ENCODE results near the gene ACTL7A.
"Not testable (repeated sequence)": the region's sequence is repeated elsewhere in the genome, so short reads cannot be mapped to it uniquely, and the experiment has no call there.

The ACTL7A gene, protein sequence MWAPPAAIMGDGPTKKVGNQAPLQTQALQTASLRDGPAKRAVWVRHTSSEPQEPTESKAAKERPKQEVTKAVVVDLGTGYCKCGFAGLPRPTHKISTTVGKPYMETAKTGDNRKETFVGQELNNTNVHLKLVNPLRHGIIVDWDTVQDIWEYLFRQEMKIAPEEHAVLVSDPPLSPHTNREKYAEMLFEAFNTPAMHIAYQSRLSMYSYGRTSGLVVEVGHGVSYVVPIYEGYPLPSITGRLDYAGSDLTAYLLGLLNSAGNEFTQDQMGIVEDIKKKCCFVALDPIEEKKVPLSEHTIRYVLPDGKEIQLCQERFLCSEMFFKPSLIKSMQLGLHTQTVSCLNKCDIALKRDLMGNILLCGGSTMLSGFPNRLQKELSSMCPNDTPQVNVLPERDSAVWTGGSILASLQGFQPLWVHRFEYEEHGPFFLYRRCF
- total RNA-seq = 0 reads per million in 2 donors

GRCh38 chr9:108861997-108862396 lies at the start of gene ACTL7A:
Gene ACTL7A, plus strand, starts transcription at chr9:108862266. Its CDS starts 57 bp downstream, at chr9:108862323.
- no peak for DNase-seq

GRCh38 chr9:108812396-108813025 lies 49.6 kb upstream of the ACTL7A start:
- no peak for DNase-seq

GRCh38 chr9:108813951-108814601 lies 48.0 kb upstream of the ACTL7A start:
- no peak for DNase-seq

GRCh38 chr9:108815156-108815555 lies 46.9 kb upstream of the ACTL7A start:
- DNase-seq = no peak

GRCh38 chr9:108816037-108816436 lies 46.0 kb upstream of the ACTL7A start:
- no peak for DNase-seq

- no peak for DNase-seq
Observed at GRCh38 chr9:108823829-108824228, 38.2 kb upstream of the ACTL7A start.

DNA sequence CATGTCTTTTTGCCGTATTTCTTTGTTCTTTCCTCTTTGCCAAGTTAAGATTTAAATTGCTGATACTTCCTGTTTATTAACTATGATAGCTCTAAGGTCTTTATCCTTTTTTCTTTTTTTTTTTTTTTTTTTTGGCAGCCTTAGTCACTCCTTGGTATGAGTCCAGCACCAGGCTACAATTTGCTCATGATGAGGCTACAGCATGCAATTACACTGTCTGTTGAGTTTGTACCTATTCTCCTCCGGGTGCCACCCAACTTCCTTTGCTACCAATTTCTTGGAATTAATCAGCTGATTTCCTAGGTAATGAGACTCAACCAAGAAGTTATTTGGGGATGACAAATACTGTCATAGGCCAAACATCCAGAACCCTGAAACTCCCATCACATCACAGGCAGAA lies 31.8 kb upstream of the ACTL7A start:
- DNase-seq = no peak

DNA sequence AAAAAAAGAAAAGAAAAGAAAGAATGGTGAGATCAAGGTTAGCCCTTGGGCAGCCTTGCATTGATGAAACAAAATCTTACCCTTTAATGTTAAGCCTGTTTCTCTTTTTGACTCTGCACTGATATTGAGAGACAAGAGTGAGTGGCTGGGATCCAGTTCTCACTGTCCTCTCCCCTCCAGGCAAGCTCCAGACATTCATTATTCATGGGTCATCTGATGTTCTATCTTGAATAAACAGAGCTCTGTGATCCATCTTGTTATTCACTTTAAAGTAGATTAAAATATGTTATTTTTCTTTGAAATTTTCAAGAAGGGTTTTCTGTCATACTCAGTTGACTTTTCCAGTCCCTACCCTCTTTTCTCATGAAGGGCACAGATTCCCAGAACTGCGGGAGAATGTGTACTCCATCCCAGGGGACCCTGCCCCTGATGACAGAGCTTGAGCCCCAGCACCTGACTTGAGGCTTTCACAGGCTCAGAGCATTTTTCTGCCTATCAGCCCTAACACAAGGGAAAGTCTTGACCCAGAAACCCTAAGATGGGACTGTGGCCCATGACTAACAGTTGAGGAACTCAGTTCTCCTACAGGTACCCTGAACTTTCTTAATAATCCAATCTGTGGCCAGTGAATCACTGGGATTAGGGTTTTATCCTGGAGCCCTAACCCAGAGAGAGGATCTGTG lies 30.4 kb upstream of the ACTL7A start:
- no peak for DNase-seq

GRCh38 chr9:108832179-108832500 lies 29.9 kb upstream of the ACTL7A start:
- DNase-seq = no peak

GRCh38 chr9:108834959-108835665 lies 27.0 kb upstream of the ACTL7A start:
- DNase-seq = no peak

DNA sequence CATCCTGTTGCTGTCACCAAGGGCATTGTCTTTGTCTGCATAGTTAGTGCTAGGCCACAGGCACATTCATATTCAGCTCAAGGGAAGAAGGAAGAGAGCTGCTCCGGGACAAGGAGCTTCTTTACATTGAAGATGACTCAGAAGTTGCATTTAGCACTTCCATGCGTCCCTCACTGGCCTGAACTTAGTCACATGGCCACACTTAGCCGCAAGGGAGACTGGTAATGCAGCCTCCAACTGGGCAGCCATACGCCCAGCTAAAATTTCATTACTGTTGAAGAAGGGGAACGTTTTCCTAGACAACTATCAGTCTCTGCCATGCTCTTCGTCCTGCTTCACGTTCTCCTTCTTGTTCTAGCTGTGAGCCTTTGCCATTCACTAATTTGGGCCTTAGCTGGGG lies 26.2 kb upstream of the ACTL7A start:
- DNase-seq = no peak

- DNase-seq = no peak
Observed at GRCh38 chr9:108836319-108836718, 25.7 kb upstream of the ACTL7A start.

DNA sequence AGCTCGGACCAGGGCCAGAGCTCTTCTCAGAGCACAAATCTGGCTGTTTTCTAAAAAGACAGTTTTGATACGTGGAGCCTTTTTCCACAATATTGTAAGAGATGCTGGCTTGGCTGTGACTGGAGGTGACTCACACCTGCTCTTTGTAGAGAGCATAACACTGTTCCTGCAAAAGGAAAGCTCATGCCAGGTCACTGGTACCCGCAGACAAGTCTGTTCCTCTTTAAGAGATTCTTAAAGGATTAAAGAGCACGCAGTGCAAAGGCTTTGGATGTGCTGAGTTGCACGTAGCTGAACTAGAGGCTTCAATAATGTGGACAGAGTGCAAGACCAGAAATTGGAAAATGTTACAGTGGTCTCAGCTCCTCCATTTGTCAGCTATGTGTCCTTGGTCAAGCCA lies 25.3 kb upstream of the ACTL7A start:
- no peak for DNase-seq

DNA sequence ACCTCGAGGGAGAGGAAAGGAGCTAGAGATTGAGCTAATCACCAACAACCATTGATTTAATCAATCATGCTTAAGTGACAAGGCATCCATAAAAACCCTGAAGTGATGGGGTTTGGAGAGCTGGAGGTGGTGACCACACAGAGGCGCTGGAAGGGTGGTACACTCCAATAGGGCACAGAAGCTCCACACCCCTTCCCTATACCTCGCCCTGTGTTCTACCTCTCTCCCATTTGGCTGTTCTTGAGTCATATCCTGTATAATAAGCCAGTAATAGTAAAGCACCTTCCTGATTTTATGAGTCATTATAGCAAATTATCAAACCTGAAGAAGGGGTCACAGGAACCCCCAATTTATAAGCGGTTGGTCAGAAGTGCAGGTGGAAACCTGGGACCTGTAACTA lies 24.5 kb upstream of the ACTL7A start:
- DNase-seq = no peak

DNA sequence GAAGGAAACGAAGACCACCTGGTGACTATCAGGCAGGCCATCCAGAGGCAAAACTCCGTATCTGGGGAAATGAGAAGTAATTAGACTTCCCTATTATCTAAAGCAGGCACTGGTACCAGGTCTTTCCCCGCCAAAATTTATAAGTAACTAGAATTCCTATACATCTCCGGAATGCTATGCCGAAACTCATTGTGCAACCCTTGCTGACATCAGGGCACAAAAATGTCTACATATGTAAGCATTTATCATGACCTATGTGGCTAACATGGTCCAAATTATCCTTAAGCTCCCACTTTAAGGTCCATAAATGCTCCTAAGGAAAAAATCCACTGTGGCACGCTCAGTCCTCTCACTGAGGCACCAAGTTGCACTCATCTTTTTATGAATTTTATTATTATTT lies 24.0 kb upstream of the ACTL7A start:
- no peak for DNase-seq

DNA sequence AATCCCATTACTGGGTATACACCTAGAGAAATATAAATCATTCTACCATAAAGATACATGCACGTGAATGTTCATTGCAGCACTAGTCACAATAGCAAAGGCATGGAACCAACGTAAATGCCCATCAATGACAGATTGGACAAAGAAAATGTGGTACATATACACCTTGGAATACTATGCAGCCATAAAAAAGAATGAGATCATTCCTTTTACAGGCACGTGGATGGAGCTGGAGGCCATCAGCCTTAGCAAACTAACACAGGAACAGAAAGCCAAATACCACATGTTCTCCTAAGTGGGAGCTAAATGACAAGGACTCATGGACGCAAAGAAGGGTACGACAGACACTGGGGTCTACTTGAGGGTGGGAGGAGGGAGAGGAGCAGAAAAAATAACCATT lies 22.5 kb upstream of the ACTL7A start:
- not testable (repeated sequence) for DNase-seq

DNA sequence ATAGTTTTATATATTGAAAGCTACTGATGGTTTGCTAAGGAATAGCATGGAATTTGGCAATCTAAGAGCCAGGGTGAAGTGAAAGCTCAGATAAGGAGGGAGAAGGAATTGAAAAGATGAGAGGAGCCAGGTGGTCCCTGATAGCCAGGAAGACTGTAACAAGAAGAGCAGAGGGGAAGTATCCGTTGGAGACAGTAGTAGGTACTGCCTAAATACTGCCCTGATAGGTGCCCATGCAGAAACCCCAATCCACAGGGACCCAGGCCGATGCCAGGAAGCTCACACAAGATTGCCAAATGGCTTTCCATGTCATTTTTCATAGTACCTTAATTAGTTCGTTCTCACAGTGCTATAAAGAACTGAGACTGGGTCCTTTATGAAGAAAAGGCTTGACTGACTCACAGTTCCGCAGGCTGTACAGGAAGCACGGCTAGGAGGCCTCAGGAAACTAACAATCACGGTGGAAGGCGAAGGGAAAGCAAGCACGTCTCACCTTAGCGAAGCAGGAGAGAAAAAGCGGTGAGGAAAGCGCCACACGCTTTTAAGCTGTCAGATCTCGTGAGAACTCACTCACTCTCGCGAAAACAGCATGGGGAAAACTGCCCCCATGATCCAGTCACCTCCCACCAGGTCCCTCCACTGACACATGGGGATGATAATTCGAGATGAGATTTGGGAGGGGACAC lies 19.3 kb upstream of the ACTL7A start:
- DNase-seq = peak in 1 of 5 experiments; percentile 9

DNA sequence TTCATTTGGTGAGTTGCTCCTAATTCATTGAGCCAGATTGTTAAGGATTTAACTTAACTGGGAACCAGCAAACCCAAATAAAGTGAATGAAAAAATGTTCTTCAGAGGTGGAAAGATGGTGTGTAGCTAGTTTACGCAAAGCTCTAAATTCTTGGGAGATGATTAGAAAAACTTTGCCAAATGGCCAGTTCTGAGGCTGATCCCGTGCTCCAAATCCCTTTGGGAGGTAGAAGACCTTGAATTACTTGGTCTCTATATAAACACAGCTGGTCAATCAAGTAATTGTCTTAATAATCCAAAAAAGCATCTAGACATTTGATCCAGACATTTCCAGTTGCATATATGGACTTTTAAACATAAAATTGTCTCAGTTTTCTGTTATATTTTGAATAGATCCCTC lies 17.7 kb upstream of the ACTL7A start:
- DNase-seq = no peak

DNA sequence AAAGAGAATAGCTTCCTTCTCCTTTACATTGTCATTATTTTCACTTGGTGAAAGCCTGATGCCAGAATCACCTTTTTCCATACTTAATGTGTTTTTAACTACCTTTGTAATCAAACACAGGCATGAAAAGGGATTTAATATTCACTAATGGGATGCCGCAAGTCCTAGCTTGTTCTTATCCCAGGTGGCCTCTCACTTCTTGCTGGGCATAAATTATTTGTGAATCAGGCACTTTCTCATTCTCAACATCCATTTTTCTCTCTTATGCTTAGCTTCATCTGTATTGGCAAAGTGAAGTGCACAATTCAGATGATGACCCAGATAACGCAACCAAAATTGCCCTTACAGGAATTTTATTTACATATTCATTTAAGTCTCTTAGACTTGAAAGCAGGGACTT lies 17.2 kb upstream of the ACTL7A start:
- DNase-seq = no peak

- DNase-seq = no peak
Observed at GRCh38 chr9:108845507-108845906, 16.6 kb upstream of the ACTL7A start.

GRCh38 chr9:108845947-108846346 lies 16.1 kb upstream of the ACTL7A start:
- DNase-seq = no peak

GRCh38 chr9:108848296-108848695 lies 13.8 kb upstream of the ACTL7A start:
- not testable (repeated sequence) for DNase-seq

All from T-helper 2 cell (primary cell).